ENCODE measurements around the gene ZNF423. TPM values are rescaled to one million over a fixed set of nuclear protein-coding genes. Genes with fewer than 3 reads are reported as not detected.
A peak's percentile ranks its signal among the peaks of the same experiment; 100 is the strongest.

Gene ZNF423
- total RNA-seq, 4 donors from 2014 or later, result 0.67 to 3.7 (median 2.2) TPM

DNA sequence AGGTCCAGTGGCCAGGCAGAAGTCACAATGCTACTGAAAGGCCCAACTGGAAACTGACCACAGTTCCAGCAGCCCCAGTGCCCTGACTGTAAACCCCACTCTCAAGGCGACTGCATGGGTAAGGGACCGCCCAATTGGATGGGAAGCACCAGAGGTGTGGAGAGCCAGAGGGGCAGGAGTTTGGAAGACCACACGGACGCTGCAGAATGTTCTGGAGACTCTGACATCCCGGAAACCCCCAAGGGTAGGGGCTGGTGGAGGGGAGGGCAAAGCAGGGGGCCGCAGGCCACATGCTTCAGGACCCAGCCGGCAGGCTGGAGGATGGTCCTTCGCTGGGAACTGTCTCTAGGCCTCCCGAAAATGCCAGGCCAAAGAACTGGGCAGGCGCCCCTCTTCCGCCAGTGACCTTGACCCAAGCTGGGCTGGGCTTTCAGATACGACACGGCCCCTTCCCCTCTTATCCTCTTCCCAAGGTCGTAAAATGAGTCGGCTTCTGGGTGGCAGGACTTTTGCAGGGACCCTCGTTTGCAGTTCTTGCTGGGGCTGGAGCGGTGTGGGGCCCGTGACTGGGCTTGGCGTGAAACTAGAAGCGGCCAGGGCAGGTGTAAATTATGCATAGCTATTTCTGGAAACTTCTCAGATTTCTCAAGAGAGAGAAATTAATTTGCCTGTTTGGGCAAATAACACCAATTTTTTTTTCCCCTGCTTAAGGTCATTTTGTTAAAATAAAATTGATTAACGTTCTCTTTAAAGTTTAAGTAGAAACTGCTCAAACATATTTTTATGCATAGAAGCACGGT lies 372.1 kb downstream of the ZNF423 start:
- WGBS, 2 donors, result 43 to 52% methylated on average over 22 of the region's 22 CpGs
- no peak for TF ChIP-seq POLR2A (IDR thresholded peaks at IDR 0.05)
- TF ChIP-seq, protein P1, sequence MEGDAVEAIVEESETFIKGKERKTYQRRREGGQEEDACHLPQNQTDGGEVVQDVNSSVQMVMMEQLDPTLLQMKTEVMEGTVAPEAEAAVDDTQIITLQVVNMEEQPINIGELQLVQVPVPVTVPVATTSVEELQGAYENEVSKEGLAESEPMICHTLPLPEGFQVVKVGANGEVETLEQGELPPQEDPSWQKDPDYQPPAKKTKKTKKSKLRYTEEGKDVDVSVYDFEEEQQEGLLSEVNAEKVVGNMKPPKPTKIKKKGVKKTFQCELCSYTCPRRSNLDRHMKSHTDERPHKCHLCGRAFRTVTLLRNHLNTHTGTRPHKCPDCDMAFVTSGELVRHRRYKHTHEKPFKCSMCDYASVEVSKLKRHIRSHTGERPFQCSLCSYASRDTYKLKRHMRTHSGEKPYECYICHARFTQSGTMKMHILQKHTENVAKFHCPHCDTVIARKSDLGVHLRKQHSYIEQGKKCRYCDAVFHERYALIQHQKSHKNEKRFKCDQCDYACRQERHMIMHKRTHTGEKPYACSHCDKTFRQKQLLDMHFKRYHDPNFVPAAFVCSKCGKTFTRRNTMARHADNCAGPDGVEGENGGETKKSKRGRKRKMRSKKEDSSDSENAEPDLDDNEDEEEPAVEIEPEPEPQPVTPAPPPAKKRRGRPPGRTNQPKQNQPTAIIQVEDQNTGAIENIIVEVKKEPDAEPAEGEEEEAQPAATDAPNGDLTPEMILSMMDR (IDR thresholded peaks at IDR 0.05), result no peak
- peak overlapping the region; percentile 2 for H3K4me3 ChIP-seq (ENCODE audit: low read depth, poor library complexity, severe bottlenecking)
- DNase-seq (ENCODE audit: low spot score in 2 of 2), result peak in 1 of 2 donors; percentile 56
- intact Hi-C loops (cut with DNase I; ENCODE audit: low total_unique reads), result no loop called here

DNA sequence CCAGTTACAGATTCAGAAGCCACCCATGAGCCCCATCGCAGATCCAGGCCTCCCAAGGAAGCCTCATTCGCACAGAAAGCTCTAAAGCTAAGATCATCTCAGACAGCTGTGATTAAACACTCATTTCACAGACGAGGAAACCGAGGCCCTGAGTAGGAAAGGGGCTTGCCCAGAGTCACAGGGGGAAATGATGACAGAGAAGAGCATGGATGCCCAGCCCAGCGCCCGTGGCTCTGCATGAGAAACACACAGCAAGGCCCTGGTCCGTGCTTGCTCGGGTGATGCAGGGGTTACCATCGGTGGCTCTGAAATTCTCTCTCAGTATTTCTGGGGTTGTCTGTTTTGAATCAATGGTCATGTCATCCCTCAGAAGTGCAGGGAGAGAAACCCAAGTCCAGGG lies 372.7 kb downstream of the ZNF423 start:
- DNase-seq (ENCODE audit: low spot score in 2 of 2), result peak in 1 of 2 donors; percentile 68

DNA sequence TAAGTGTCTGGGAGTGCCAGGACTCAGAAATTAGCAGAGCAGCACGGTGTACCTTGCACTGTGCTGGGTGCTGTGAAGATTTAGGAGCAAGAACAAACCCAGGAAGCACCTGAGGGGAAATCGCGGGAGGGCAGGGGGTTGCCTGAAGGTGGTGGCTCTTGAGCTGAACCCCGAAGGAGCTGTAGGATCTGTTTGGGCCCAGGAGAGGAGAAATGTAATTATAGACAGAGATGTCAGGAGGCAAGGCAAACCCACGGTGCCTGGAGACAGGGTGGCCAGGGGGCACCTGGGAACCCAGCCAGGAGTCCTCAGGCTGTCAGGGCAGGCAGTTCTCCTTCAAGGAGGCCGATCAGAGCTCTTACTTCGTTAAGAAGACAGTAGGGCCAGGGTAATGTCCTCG lies 373.2 kb downstream of the ZNF423 start:
- WGBS, 2 donors, result 66 to 77% methylated on average over 8 of the region's 8 CpGs
- intact Hi-C loops (cut with DNase I; ENCODE audit: low total_unique reads), result no loop called here
- peak in 1 of 2 donors; percentile 40 for DNase-seq (ENCODE audit: low spot score in 2 of 2)
- no peak overlapping the region for H3K4me3 ChIP-seq (ENCODE audit: low read depth, poor library complexity, severe bottlenecking)
- no peak for TF ChIP-seq POLR2A (IDR thresholded peaks at IDR 0.05)
- TF ChIP-seq, protein P1 (IDR thresholded peaks at IDR 0.05), result no peak

More for the DNA sequence above, 372.7 kb downstream of the ZNF423 start:
- TF ChIP-seq, protein P1 (IDR thresholded peaks at IDR 0.05), result no peak
- TF ChIP-seq POLR2A (IDR thresholded peaks at IDR 0.05), result no peak
- intact Hi-C loops (cut with DNase I; ENCODE audit: low total_unique reads), result no loop called here
- H3K4me3 ChIP-seq (ENCODE audit: low read depth, poor library complexity, severe bottlenecking), result no peak overlapping the region
- 88 to 93% methylated on average over 9 of the region's 9 CpGs for WGBS, 2 donors

DNA sequence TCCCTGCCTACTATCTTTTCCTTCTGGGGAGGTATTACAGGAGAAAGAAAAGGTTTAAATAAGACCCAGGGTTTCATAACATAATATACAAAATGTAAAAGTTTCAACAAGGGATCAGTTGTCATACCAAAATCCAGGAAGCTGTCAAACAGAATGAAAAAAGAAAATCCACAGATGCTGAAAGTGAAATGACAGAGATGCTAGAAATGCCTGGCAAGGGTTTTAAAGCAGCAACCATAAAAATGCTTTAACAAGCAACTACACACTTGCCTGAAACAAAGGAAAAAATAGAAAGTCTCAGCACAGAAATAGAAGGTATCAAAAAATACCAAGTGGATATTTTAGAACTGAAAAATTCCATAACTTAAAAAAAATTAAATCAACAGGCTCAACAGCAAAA lies 377.3 kb downstream of the ZNF423 start:
- TF ChIP-seq, protein P1 (IDR thresholded peaks at IDR 0.05), result no peak
- TF ChIP-seq POLR2A (IDR thresholded peaks at IDR 0.05), result no peak
- no peak for DNase-seq (ENCODE audit: low spot score in 2 of 2)
- H3K4me3 ChIP-seq (ENCODE audit: low read depth, poor library complexity, severe bottlenecking), result no peak overlapping the region
- intact Hi-C loops (cut with DNase I; ENCODE audit: low total_unique reads), result no loop called here

DNA sequence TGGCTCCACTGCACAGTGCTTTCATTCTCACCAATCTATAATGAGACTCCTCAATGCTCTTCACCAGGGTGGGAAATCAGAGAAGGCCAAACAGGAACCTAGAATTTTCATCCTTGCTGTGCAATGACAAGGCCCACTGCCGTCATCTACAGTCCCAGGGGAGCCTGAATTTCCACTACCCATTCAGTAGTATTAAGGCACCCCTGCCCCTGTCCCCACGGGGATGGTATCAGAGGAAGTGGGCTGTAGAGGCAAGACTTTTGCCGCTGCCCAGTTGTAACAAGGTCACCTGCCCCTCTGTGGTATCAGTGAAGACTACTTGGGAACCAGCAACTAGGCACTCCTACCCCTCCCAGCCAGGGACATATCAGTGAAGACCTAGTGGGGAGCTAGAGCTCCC lies 377.8 kb downstream of the ZNF423 start:
- no peak overlapping the region for H3K4me3 ChIP-seq (ENCODE audit: low read depth, poor library complexity, severe bottlenecking)
- intact Hi-C loops (cut with DNase I; ENCODE audit: low total_unique reads), result no loop called here
- TF ChIP-seq POLR2A (IDR thresholded peaks at IDR 0.05), result no peak
- TF ChIP-seq, protein P1 (IDR thresholded peaks at IDR 0.05), result no peak
- WGBS, 2 donors, result 89 to 90% methylated on average over 3 of the region's 3 CpGs
- DNase-seq (ENCODE audit: low spot score in 2 of 2), result peak in 1 of 2 donors; percentile 67

All from lower leg skin (tissue), 4 donors.